Natural killer cell treated with Interleukin-12 subunit alpha and Interleukin-12 subunit beta and Interleukin-15 and Interleukin-18, amount 100 ng/mL, for 72 hours (primary cell): Measurements from ENCODE around the gene PTCD3. TPM values are rescaled to one million over a fixed set of nuclear protein-coding genes. Genes with fewer than 3 reads are reported as not detected.

Experiments
- ATAC-seq, 2 donors: fragments of 150-1000 bp; cut with Tn5 transposase in 1 of 2; sonication (Bioruptor Pico), chemical (Tn5 transposase) in 1 of 2; 2 replicates each; pipeline ENCODE4 v1.10.0; 2021
- DNase-seq: peaks from one replicate; pipeline ENCODE4 v3.0.0; 2022; ENCODE audit warnings: low spot score
- H3K27ac Mint-ChIP-seq, 2 donors: 1 replicate in 1 of 2; 2 replicates in 1 of 2; pipeline ENCODE4 v1.8.0; 2022; ENCODE audit warnings: mixed read lengths in 2 of 2, mild to moderate bottlenecking in 1 of 2, moderate library complexity in 1 of 2
- H3K27me3 Mint-ChIP-seq, 2 donors: 1 replicate in 1 of 2; 2 replicates in 1 of 2; pipeline ENCODE4 v1.8.0; 2022; ENCODE audit warnings: mixed read lengths in 2 of 2
- H3K36me3 Mint-ChIP-seq: one replicate; pipeline ENCODE4 v1.8.0; 2022; ENCODE audit warnings: mixed read lengths
- H3K4me1 Mint-ChIP-seq, 2 donors: 1 replicate in 1 of 2; 2 replicates in 1 of 2; pipeline ENCODE4 v1.8.0; 2022; ENCODE audit warnings: low read depth in 2 of 2, mixed read lengths in 2 of 2, mild to moderate bottlenecking in 1 of 2
- H3K4me3 Mint-ChIP-seq: one replicate; pipeline ENCODE4 v1.8.0; 2022; ENCODE audit warnings: mixed read lengths
- H3K9me3 Mint-ChIP-seq: 2 replicates; pipeline ENCODE4 v1.8.0; 2022; ENCODE audit warnings: mixed read lengths
- total RNA-seq, 2 donors: library from RNA; stranded (reverse); gene quantifications; one replicate each; pipeline ENCODE4 v1.2.3, GENCODE V29; 2022

The PTCD3 gene
- total RNA-seq, 2 donors from 2014 or later = 101 to 169 TPM

- no peak overlapping the region for H3K4me3 Mint-ChIP-seq
- H3K9me3 Mint-ChIP-seq = no peaks in the 10 kb centered on the region
- DNase-seq (no peak), ATAC-seq (no peak)
- H3K27ac Mint-ChIP-seq = peak overlapping the region in 1 of 2 donors; percentile 28
- H3K4me1 Mint-ChIP-seq = peaks cover 0 to 7% of the 10 kb centered on the region in 2 donors
- no peaks in the 10 kb centered on the region for H3K27me3 Mint-ChIP-seq
- H3K36me3 Mint-ChIP-seq = peaks cover 19% of the 10 kb centered on the region
These were observed 38.1 kb downstream of the PTCD3 start for GRCh38 chr2:86143926-86144685.

GRCh38 chr2:86147793-86148192 lies 41.8 kb downstream of the PTCD3 start:
- DNase-seq (no peak), ATAC-seq (no peak)
- Mint-ChIP-seq H3K9me3 (no peaks in the 10 kb centered on the region), H3K4me3 (no peak overlapping the region), H3K4me1 (peaks cover 0 to 11% of the 10 kb centered on the region in 2 donors), H3K27ac (peak overlapping the region in 1 of 2 donors; percentile 7), H3K27me3 (no peaks in the 10 kb centered on the region), H3K36me3 (peaks cover 27% of the 10 kb centered on the region)

- Mint-ChIP-seq H3K4me3 (no peak overlapping the region), H3K36me3 (peaks cover 22% of the 10 kb centered on the region), H3K27ac (no peak overlapping the region), H3K4me1 (peaks cover 0 to 11% of the 10 kb centered on the region in 2 donors), H3K27me3 (no peaks in the 10 kb centered on the region), H3K9me3 (no peaks in the 10 kb centered on the region)
- ATAC-seq = no peak
- DNase-seq = no peak
These were observed 44.5 kb downstream of the PTCD3 start for GRCh38 chr2:86150502-86150901.

GRCh38 chr2:86157009-86157556 lies 51.0 kb downstream of the PTCD3 start:
- DNase-seq = no peak
- H3K36me3 Mint-ChIP-seq = peaks cover 12% of the 10 kb centered on the region
- no peaks in the 10 kb centered on the region for H3K4me1 Mint-ChIP-seq
- H3K27me3 Mint-ChIP-seq = no peaks in the 10 kb centered on the region
- no peaks in the 10 kb centered on the region for H3K9me3 Mint-ChIP-seq
- H3K4me3 Mint-ChIP-seq = no peak overlapping the region
- no peak for ATAC-seq
- no peak overlapping the region for H3K27ac Mint-ChIP-seq

- no peaks in the 10 kb centered on the region for H3K9me3 Mint-ChIP-seq
- H3K36me3 Mint-ChIP-seq = peaks cover 12% of the 10 kb centered on the region
- no peak overlapping the region for H3K27ac Mint-ChIP-seq
These were observed 52.3 kb downstream of the PTCD3 start for GRCh38 chr2:86158286-86158685.

GRCh38 chr2:86160156-86160952 lies 54.3 kb downstream of the PTCD3 start:
- no peak for ATAC-seq
- Mint-ChIP-seq H3K36me3 (peaks cover 12% of the 10 kb centered on the region), H3K4me1 (no peaks in the 10 kb centered on the region), H3K9me3 (no peaks in the 10 kb centered on the region), H3K27me3 (no peaks in the 10 kb centered on the region), H3K27ac (no peak overlapping the region), H3K4me3 (no peak overlapping the region)
- DNase-seq = no peak

More at GRCh38 chr2:86158286-86158685, 52.3 kb downstream of the PTCD3 start:
- no peaks in the 10 kb centered on the region for H3K4me1 Mint-ChIP-seq
- ATAC-seq = no peak
- H3K27me3 Mint-ChIP-seq = no peaks in the 10 kb centered on the region
- no peak overlapping the region for H3K4me3 Mint-ChIP-seq
- DNase-seq = no peak

GRCh38 chr2:86170449-86170848 lies 64.4 kb downstream of the PTCD3 start:
- H3K4me3 Mint-ChIP-seq = no peak overlapping the region
- no peaks in the 10 kb centered on the region for H3K9me3 Mint-ChIP-seq
- no peak overlapping the region for H3K27ac Mint-ChIP-seq
- DNase-seq = no peak
- peaks cover 38% of the 10 kb centered on the region for H3K36me3 Mint-ChIP-seq
- H3K4me1 Mint-ChIP-seq = peaks cover 10 to 11% of the 10 kb centered on the region in 2 donors
- no peak for ATAC-seq
- no peaks in the 10 kb centered on the region for H3K27me3 Mint-ChIP-seq

GRCh38 chr2:86171295-86171694 lies 65.3 kb downstream of the PTCD3 start:
- ATAC-seq (no peak), DNase-seq (no peak)
- peaks cover 46% of the 10 kb centered on the region for H3K36me3 Mint-ChIP-seq
- H3K4me3 Mint-ChIP-seq = no peak overlapping the region
- no peaks in the 10 kb centered on the region for H3K9me3 Mint-ChIP-seq
- no peaks in the 10 kb centered on the region for H3K27me3 Mint-ChIP-seq
- H3K4me1 Mint-ChIP-seq = peaks cover 16 to 18% of the 10 kb centered on the region in 2 donors
- peak overlapping the region in 1 of 2 donors; percentile 32 for H3K27ac Mint-ChIP-seq

- Mint-ChIP-seq H3K4me1 (peaks cover 19 to 20% of the 10 kb centered on the region in 2 donors), H3K36me3 (peaks cover 48% of the 10 kb centered on the region), H3K27ac (peak overlapping the region in 1 of 2 donors; percentile 53), H3K4me3 (no peak overlapping the region), H3K27me3 (no peaks in the 10 kb centered on the region), H3K9me3 (no peaks in the 10 kb centered on the region)
- no peak for DNase-seq
- no peak for ATAC-seq
These were observed 66.6 kb downstream of the PTCD3 start for GRCh38 chr2:86172610-86173009.

GRCh38 chr2:86174445-86174844 lies 68.4 kb downstream of the PTCD3 start:
- Mint-ChIP-seq H3K4me1 (peaks cover 19 to 20% of the 10 kb centered on the region in 2 donors), H3K27me3 (no peaks in the 10 kb centered on the region), H3K9me3 (no peaks in the 10 kb centered on the region), H3K36me3 (peaks cover 33% of the 10 kb centered on the region), H3K4me3 (no peak overlapping the region), H3K27ac (peak overlapping the region in 1 of 2 donors; percentile 65)
- DNase-seq (no peak), ATAC-seq (no peak)

- H3K27ac Mint-ChIP-seq = peak overlapping the region in 1 of 2 donors; percentile 65
- no peaks in the 10 kb centered on the region for H3K27me3 Mint-ChIP-seq
- peaks cover 28% of the 10 kb centered on the region for H3K36me3 Mint-ChIP-seq
These were observed 69.8 kb downstream of the PTCD3 start for GRCh38 chr2:86175828-86176227.

GRCh38 chr2:86176597-86176996 lies 70.6 kb downstream of the PTCD3 start:
- DNase-seq (no peak), ATAC-seq (no peak)
- Mint-ChIP-seq H3K4me3 (no peak overlapping the region), H3K36me3 (peaks cover 23% of the 10 kb centered on the region), H3K4me1 (peaks cover 19 to 20% of the 10 kb centered on the region in 2 donors), H3K9me3 (no peaks in the 10 kb centered on the region), H3K27me3 (no peaks in the 10 kb centered on the region), H3K27ac (no peak overlapping the region)

More at GRCh38 chr2:86175828-86176227, 69.8 kb downstream of the PTCD3 start:
- ATAC-seq (no peak), DNase-seq (no peak)
- H3K4me1 Mint-ChIP-seq = peaks cover 19 to 20% of the 10 kb centered on the region in 2 donors
- H3K9me3 Mint-ChIP-seq = no peaks in the 10 kb centered on the region
- no peak overlapping the region for H3K4me3 Mint-ChIP-seq

GRCh38 chr2:86185517-86186212 lies 79.6 kb downstream of the PTCD3 start:
- Mint-ChIP-seq H3K27me3 (no peaks in the 10 kb centered on the region), H3K27ac (peak overlapping the region; percentile 84 to 95), H3K4me3 (peak overlapping the region; percentile 66), H3K4me1 (peaks cover 42 to 44% of the 10 kb centered on the region in 2 donors), H3K9me3 (no peaks in the 10 kb centered on the region), H3K36me3 (peaks cover 6% of the 10 kb centered on the region)
- ATAC-seq (peak; percentile 56 to 66), DNase-seq (no peak)
